Panc1 (cell line): ENCODE measurements around the gene CHERP.

Experiments used
- POLR2AphosphoS5 ChIP-seq: IDR thresholded peaks from 2 replicates; pipeline ENCODE4 v1.6.1; 2012; ENCODE audit warnings: mild to moderate bottlenecking, low read depth, low read length, moderate library complexity
- SIN3A ChIP-seq: IDR thresholded peaks from 2 replicates; pipeline ENCODE4 v1.6.1; 2012; ENCODE audit warnings: low read depth, mild to moderate bottlenecking, low read length, moderate library complexity, borderline replicate concordance; ENCODE audit not compliant: insufficient read depth
- TCF7L2 ChIP-seq: IDR thresholded peaks from 2 replicates; pipeline ENCODE4 v1.6.1; 2011; ENCODE audit warnings: mild to moderate bottlenecking, low read depth, low read length, inconsistent platforms
- TF ChIP-seq, protein P1 (sequence below): fragments of 450-650 bp; IDR thresholded peaks from 2 replicates; pipeline ENCODE4 v1.5.1; 2017; ENCODE audit warnings: mild to moderate bottlenecking

- TF ChIP-seq, protein P1, sequence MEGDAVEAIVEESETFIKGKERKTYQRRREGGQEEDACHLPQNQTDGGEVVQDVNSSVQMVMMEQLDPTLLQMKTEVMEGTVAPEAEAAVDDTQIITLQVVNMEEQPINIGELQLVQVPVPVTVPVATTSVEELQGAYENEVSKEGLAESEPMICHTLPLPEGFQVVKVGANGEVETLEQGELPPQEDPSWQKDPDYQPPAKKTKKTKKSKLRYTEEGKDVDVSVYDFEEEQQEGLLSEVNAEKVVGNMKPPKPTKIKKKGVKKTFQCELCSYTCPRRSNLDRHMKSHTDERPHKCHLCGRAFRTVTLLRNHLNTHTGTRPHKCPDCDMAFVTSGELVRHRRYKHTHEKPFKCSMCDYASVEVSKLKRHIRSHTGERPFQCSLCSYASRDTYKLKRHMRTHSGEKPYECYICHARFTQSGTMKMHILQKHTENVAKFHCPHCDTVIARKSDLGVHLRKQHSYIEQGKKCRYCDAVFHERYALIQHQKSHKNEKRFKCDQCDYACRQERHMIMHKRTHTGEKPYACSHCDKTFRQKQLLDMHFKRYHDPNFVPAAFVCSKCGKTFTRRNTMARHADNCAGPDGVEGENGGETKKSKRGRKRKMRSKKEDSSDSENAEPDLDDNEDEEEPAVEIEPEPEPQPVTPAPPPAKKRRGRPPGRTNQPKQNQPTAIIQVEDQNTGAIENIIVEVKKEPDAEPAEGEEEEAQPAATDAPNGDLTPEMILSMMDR: no peak
- TF ChIP-seq TCF7L2: no peak
- no peak for TF ChIP-seq POLR2AphosphoS5
- no peak for TF ChIP-seq SIN3A
Measured at GRCh38 chr19:16497042-16497441, 45.2 kb downstream of the CHERP start.
